ENCODE data around the gene ABCA9. TPM values are rescaled to one million over a fixed set of nuclear protein-coding genes. Genes with fewer than 3 reads are reported as not detected.
A peak's percentile ranks its signal among the peaks of the same experiment; 100 is the strongest.

ABCA9 gene
- polyA plus RNA-seq, 2 of the 4 experiments (the other 2 are of a cell fraction), result 0.01 TPM; not detected in 1

DNA sequence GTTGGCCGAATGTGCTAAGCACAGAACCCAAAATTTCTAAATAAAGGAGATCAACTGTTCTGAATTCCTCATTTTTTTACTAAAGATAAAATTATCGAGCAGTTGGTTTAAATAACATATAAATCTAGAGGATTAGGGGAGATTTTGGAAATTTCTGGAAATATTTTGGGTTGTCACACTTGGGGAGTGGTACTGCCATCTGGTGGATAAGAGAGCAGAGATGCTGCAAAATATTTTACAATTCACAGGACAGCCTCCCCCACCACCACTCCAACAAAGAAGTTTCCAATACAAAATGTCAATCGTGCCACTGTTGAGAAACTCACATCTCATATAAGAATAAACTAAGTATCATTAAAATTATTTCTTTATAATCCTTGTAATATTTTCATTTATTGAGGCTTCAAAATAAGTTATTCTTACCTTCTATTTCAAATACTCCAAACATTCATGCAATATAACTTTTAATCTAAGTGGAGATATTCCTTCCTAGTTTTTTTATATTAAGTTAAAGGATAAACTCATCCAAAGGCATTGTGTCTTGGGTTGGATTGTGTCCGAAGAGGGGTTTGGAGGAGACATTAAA lies 88.5 kb downstream of the ABCA9 start:
- FAIRE-seq, result no peak
- Histone ChIP-seq H3K9me3 (no peaks in the 10 kb centered on the region), H3K27ac (no peak overlapping the region), H3K4me2 (no peak overlapping the region), H3K4me1 (no peaks in the 10 kb centered on the region), H3K4me3 (no peak overlapping the region)
- WGBS (ENCODE audit: missing lambda C conversion rate), result 30% methylated on average over 4 of the region's 4 CpGs
- DNase-seq (ENCODE audit: low read depth in 1 of 2, low spot score in 1 of 2), result peak; percentile 20 to 49
- peak; percentile 55 to 59; a peak in 4 of 6 replicates for ATAC-seq
- ChIA-PET POLR2A (no interaction called here), CTCF (interaction anchor here (0.7 to 4.6 kb wide), 8 partner anchors 13 to 200 kb away, joined by 3 to 43 read pairs (median 4); no protein-coding TSS in a partner anchor)
- TF ChIP-seq CTCF (IDR thresholded peaks at IDR 0.05) (peak; percentile 83), NR3C1 (IDR thresholded peaks at IDR 0.05) (no peak), PHF8 (IDR thresholded peaks at IDR 0.05; ENCODE audit: borderline replicate concordance, low read depth) (no peak), SMC3 (IDR thresholded peaks at IDR 0.05) (peak; percentile 92), RAD21 (conservative IDR thresholded peaks at IDR 0.05 in 1 of 2, IDR thresholded peaks at IDR 0.05 in 1 of 2) (peak; percentile 65 to 82)

- no peaks in the 10 kb centered on the region for H3K4me1 ChIP-seq
- H3K4me3 ChIP-seq, result no peak overlapping the region
- no peak overlapping the region for H3K27ac ChIP-seq
- ATAC-seq, result no peak
- WGBS (ENCODE audit: missing lambda C conversion rate), result 70% methylated on average over 5 of the region's 5 CpGs
- no peak for DNase-seq (ENCODE audit: low read depth in 1 of 2, low spot score in 1 of 2)
- H3K4me2 ChIP-seq, result no peak overlapping the region
- ChIA-PET CTCF (interaction anchor here (0.8 to 5.2 kb wide), 7 partner anchors 182 to 278 kb away, joined by 3 to 43 read pairs (median 5); no protein-coding TSS in a partner anchor), POLR2A (no interaction called here)
- FAIRE-seq, result no peak
- TF ChIP-seq, protein P1, sequence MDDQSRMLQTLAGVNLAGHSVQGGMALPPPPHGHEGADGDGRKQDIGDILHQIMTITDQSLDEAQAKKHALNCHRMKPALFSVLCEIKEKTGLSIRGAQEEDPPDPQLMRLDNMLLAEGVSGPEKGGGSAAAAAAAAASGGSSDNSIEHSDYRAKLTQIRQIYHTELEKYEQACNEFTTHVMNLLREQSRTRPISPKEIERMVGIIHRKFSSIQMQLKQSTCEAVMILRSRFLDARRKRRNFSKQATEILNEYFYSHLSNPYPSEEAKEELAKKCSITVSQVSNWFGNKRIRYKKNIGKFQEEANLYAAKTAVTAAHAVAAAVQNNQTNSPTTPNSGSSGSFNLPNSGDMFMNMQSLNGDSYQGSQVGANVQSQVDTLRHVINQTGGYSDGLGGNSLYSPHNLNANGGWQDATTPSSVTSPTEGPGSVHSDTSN (IDR thresholded peaks at IDR 0.05), result no peak
- no peak for TF ChIP-seq PHF8 (IDR thresholded peaks at IDR 0.05; ENCODE audit: borderline replicate concordance, low read depth)
- no peak for TF ChIP-seq HOXB13 (CRISPR knock-in tag; IDR thresholded peaks at IDR 0.05; ENCODE audit: low read depth)
- no peak for TF ChIP-seq RFX5 (IDR thresholded peaks at IDR 0.05)
- TF ChIP-seq TP53 (CRISPR knock-in tag; IDR thresholded peaks at IDR 0.05), result no peak
- no peak for TF ChIP-seq CBX2 (IDR thresholded peaks at IDR 0.05; ENCODE audit: borderline replicate concordance, low read depth)
- TF ChIP-seq HOXA7 (CRISPR knock-in tag; IDR thresholded peaks at IDR 0.05), result no peak
- H3K9me3 ChIP-seq, result no peaks in the 10 kb centered on the region
These were observed 91.6 kb downstream of the ABCA9 start for GRCh38 chr17:68969101-68969500.

- Histone ChIP-seq H3K27ac (no peak overlapping the region), H3K4me1 (no peaks in the 10 kb centered on the region), H3K4me2 (no peak overlapping the region), H3K4me3 (no peak overlapping the region), H3K9me3 (0 out of 3 replicates have a peak, but pooled peaks cover 5% of the 10 kb centered on the region)
- ChIA-PET CTCF (interaction anchor here (0.6 kb wide), 1 partner anchor 618 kb away, joined by 3 read pairs; no protein-coding TSS in a partner anchor), POLR2A (no interaction called here)
- TF ChIP-seq EHF (CRISPR knock-in tag; IDR thresholded peaks at IDR 0.05) (no peak), ZNF302 (CRISPR knock-in tag; IDR thresholded peaks at IDR 0.05) (no peak), GATA3 (IDR thresholded peaks at IDR 0.05; ENCODE audit: borderline replicate concordance) (no peak), HMGXB4 (CRISPR knock-in tag; IDR thresholded peaks at IDR 0.05; ENCODE audit: borderline replicate concordance) (no peak), RAD21 (conservative IDR thresholded peaks at IDR 0.05 in 1 of 2, IDR thresholded peaks at IDR 0.05 in 1 of 2) (no peak), EP300 (IDR thresholded peaks at IDR 0.05) (no peak), FOSL2 (IDR thresholded peaks at IDR 0.05) (no peak), FOSL2 (CRISPR knock-in tag; IDR thresholded peaks at IDR 0.05) (no peak), NPAS2 (CRISPR knock-in tag; IDR thresholded peaks at IDR 0.05; ENCODE audit: borderline replicate concordance) (no peak), RNF2 (IDR thresholded peaks at IDR 0.05; ENCODE audit: borderline replicate concordance, low read depth) (no peak)
- TF ChIP-seq, protein P2, sequence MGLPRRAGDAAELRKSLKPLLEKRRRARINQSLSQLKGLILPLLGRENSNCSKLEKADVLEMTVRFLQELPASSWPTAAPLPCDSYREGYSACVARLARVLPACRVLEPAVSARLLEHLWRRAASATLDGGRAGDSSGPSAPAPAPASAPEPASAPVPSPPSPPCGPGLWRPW (IDR thresholded peaks at IDR 0.05), result no peak
- TF ChIP-seq, protein P3, sequence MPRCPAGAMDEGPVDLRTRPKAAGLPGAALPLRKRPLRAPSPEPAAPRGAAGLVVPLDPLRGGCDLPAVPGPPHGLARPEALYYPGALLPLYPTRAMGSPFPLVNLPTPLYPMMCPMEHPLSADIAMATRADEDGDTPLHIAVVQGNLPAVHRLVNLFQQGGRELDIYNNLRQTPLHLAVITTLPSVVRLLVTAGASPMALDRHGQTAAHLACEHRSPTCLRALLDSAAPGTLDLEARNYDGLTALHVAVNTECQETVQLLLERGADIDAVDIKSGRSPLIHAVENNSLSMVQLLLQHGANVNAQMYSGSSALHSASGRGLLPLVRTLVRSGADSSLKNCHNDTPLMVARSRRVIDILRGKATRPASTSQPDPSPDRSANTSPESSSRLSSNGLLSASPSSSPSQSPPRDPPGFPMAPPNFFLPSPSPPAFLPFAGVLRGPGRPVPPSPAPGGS (IDR thresholded peaks at IDR 0.05), result no peak
- ATAC-seq (no peak), DNase-seq (ENCODE audit: low read depth in 1 of 2, low spot score in 1 of 2) (no peak), FAIRE-seq (no peak)
- WGBS (ENCODE audit: missing lambda C conversion rate), result 56% methylated on average over 4 of the region's 4 CpGs
These were observed 96.8 kb downstream of the ABCA9 start for GRCh38 chr17:68963958-68964357.

All from A549 (cell line).